Coronary artery (tissue), 2 donors: ENCODE data around the gene SNRNP200.

Experiments
- DNase-seq: peaks from one replicate; pipeline ENCODE4 v3.0.0-alpha.2; 2017; ENCODE audit warnings: low spot score
- H3K27ac ChIP-seq, 2 donors: fragments of 200-600 bp; sonication (generic); one replicate each; pipeline ENCODE4 v1.5.1; 2016 to 2019
- H3K4me3 ChIP-seq: fragments of 200-600 bp; sonication (generic); 2 replicates; pipeline ENCODE4 v1.5.1; 2016; ENCODE audit warnings: mild to moderate bottlenecking, moderate library complexity
- CTCF ChIP-seq: fragments of 200-600 bp; sonication (generic); IDR thresholded peaks from one replicate; pipeline ENCODE4 v1.5.1; 2019; ENCODE audit warnings: antibody characterized with exemption

The SNRNP200 gene

GRCh38 chr2:96318723-96319122 is 13.4 kb upstream of the SNRNP200 start:
- H3K4me3 ChIP-seq, result no peak overlapping the region
- no peak overlapping the region for H3K27ac ChIP-seq
- no peak for TF ChIP-seq CTCF
- no peak for DNase-seq

GRCh38 chr2:96317584-96317997 is 12.2 kb upstream of the SNRNP200 start:
- Histone ChIP-seq H3K27ac (no peak overlapping the region), H3K4me3 (no peak overlapping the region)
- DNase-seq, result no peak
- no peak for TF ChIP-seq CTCF

GRCh38 chr2:96316999-96317398 is 11.7 kb upstream of the SNRNP200 start:
- H3K27ac ChIP-seq, result no peak overlapping the region
- no peak for TF ChIP-seq CTCF

GRCh38 chr2:96315400-96316071 is 10.2 kb upstream of the SNRNP200 start:
- TF ChIP-seq CTCF, result no peak
- Histone ChIP-seq H3K27ac (no peak overlapping the region), H3K4me3 (no peak overlapping the region)
- no peak for DNase-seq

More at GRCh38 chr2:96316999-96317398, 11.7 kb upstream of the SNRNP200 start:
- H3K4me3 ChIP-seq, result no peak overlapping the region
- DNase-seq, result no peak

- Histone ChIP-seq H3K4me3 (no peak overlapping the region), H3K27ac (no peak overlapping the region)
- no peak for TF ChIP-seq CTCF
- no peak for DNase-seq
Measured at GRCh38 chr2:96315005-96315399, 9.7 kb upstream of the SNRNP200 start.

- H3K27ac ChIP-seq, result no peak overlapping the region
- no peak for TF ChIP-seq CTCF
- H3K4me3 ChIP-seq, result no peak overlapping the region
- no peak for DNase-seq
Measured at GRCh38 chr2:96308248-96308647, 2.9 kb upstream of the SNRNP200 start.

GRCh38 chr2:96306370-96306769 is 1.0 kb upstream of the SNRNP200 start:
- no peak for TF ChIP-seq CTCF
- no peak for DNase-seq

More at GRCh38 chr2:96306370-96306769, 1.0 kb upstream of the SNRNP200 start:
- H3K4me3 ChIP-seq, result peak overlapping the region; percentile 84
- peak overlapping the region in 1 of 2 donors; percentile 75 for H3K27ac ChIP-seq
